ENCODE measurements around the gene MEF2C. TPM values are rescaled to one million over a fixed set of nuclear protein-coding genes. Genes with fewer than 3 reads are reported as not detected.

Gene MEF2C
- total RNA-seq, 1 experiment from 2014 or later, result 9.9 TPM

DNA sequence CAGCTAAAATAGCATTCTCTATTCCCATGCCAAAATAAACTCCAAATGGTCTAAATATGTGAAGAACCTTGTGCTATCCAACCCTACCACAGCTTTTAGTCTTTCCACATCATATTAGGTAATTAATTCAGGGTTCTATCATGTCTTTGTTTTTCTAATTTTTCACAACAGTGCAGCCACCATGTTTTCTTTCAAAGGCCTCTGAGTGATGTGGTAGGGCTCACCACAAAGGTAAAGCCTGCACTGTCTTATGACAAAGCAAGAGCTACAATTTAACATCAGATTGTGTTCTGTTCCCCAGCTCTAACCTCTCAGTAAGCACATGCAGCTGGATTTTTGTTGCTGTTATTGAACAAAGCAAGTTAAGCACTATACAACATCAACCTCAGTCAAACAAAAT lies 52.4 kb downstream of the MEF2C start:
- POLR2A ChIA-PET, result interaction anchor here (0.6 kb wide), 1 partner anchor 53 kb away, joined by 4 read pairs; the partner anchor contains the start of gene MEF2C
- H3K4me3 ChIP-seq (ENCODE audit: low read depth in 2 of 2, low read length in 2 of 2), result no peak overlapping the region
- CTCF ChIA-PET, result no interaction called here
- DNase-seq (ENCODE audit: low read depth, low spot score) (no peak), ATAC-seq (no peak)
- H3K9me3 ChIP-seq (ENCODE audit: control insufficient read depth, insufficient read depth, low read depth, low read length), result no peaks in the 10 kb centered on the region
- TF ChIP-seq, protein P1, sequence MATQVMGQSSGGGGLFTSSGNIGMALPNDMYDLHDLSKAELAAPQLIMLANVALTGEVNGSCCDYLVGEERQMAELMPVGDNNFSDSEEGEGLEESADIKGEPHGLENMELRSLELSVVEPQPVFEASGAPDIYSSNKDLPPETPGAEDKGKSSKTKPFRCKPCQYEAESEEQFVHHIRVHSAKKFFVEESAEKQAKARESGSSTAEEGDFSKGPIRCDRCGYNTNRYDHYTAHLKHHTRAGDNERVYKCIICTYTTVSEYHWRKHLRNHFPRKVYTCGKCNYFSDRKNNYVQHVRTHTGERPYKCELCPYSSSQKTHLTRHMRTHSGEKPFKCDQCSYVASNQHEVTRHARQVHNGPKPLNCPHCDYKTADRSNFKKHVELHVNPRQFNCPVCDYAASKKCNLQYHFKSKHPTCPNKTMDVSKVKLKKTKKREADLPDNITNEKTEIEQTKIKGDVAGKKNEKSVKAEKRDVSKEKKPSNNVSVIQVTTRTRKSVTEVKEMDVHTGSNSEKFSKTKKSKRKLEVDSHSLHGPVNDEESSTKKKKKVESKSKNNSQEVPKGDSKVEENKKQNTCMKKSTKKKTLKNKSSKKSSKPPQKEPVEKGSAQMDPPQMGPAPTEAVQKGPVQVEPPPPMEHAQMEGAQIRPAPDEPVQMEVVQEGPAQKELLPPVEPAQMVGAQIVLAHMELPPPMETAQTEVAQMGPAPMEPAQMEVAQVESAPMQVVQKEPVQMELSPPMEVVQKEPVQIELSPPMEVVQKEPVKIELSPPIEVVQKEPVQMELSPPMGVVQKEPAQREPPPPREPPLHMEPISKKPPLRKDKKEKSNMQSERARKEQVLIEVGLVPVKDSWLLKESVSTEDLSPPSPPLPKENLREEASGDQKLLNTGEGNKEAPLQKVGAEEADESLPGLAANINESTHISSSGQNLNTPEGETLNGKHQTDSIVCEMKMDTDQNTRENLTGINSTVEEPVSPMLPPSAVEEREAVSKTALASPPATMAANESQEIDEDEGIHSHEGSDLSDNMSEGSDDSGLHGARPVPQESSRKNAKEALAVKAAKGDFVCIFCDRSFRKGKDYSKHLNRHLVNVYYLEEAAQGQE (IDR thresholded peaks at IDR 0.05; ENCODE audit: insufficient read depth in 1 of 2, low read depth in 2 of 2, low read length in 1 of 2), result no peak
- TF ChIP-seq, protein P2, sequence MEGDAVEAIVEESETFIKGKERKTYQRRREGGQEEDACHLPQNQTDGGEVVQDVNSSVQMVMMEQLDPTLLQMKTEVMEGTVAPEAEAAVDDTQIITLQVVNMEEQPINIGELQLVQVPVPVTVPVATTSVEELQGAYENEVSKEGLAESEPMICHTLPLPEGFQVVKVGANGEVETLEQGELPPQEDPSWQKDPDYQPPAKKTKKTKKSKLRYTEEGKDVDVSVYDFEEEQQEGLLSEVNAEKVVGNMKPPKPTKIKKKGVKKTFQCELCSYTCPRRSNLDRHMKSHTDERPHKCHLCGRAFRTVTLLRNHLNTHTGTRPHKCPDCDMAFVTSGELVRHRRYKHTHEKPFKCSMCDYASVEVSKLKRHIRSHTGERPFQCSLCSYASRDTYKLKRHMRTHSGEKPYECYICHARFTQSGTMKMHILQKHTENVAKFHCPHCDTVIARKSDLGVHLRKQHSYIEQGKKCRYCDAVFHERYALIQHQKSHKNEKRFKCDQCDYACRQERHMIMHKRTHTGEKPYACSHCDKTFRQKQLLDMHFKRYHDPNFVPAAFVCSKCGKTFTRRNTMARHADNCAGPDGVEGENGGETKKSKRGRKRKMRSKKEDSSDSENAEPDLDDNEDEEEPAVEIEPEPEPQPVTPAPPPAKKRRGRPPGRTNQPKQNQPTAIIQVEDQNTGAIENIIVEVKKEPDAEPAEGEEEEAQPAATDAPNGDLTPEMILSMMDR (IDR thresholded peaks at IDR 0.05), result no peak
- TF ChIP-seq TCF7L2 (IDR thresholded peaks at IDR 0.05; ENCODE audit: low read depth, low read length) (no peak), SIN3A (IDR thresholded peaks at IDR 0.05; ENCODE audit: borderline replicate concordance, insufficient read depth, low read depth, low read length) (no peak), POLR2AphosphoS5 (IDR thresholded peaks at IDR 0.05; ENCODE audit: low read depth, low read length) (no peak)
- peaks cover 39% of the 10 kb centered on the region for H3K4me1 ChIP-seq (ENCODE audit: control insufficient read depth, insufficient read depth, low read length)
- BruUV-seq (replicated peaks), result no TSS peak
- no peaks in the 10 kb centered on the region for H3K36me3 ChIP-seq (ENCODE audit: control insufficient read depth, insufficient read depth, low read length)
- in situ Hi-C loops (cut with HindIII; ENCODE audit: low pct_unique_long_range_greater_than_20kb, low sequenced_read_pairs), result no loop called here
- H3K27ac ChIP-seq (ENCODE audit: low read length), result peak overlapping the region; percentile 80; the same call in 1 of the 2 replicates
- intact Hi-C loops (cut with micrococcal nuclease; ENCODE audit: unreplicated experiment), result no loop called here
- H3K27me3 ChIP-seq (ENCODE audit: control insufficient read depth, insufficient read depth, low read length), result no peaks in the 10 kb centered on the region

DNA sequence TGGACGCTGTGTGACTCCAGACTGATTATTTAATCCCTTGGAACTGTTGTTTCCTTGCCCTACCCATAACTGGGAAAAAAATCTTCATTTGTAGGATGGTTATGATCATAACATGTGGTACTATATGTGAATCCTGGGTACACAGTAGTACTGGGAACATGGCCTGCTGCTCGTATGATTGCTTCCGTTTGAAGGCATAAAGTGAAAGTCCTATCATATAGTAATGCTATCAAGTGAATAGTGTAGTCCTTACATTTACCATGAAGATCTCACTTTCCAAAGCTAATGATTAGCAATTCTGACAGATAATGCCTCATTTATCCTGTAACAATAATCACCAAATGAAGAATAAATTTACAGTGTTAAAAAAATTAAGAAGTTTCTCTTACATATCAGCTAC lies 53.2 kb downstream of the MEF2C start:
- no peak for ATAC-seq
- BruUV-seq (replicated peaks), result no TSS peak
- H3K27me3 ChIP-seq (ENCODE audit: control insufficient read depth, insufficient read depth, low read length), result no peaks in the 10 kb centered on the region
- ChIA-PET POLR2A (interaction anchor here (0.6 kb wide), 1 partner anchor 1560 kb away, joined by 4 read pairs; no protein-coding TSS in a partner anchor), CTCF (no interaction called here)
- H3K27ac ChIP-seq (ENCODE audit: low read length), result peak overlapping the region; percentile 80
- no peaks in the 10 kb centered on the region for H3K36me3 ChIP-seq (ENCODE audit: control insufficient read depth, insufficient read depth, low read length)
- intact Hi-C loops (cut with micrococcal nuclease; ENCODE audit: unreplicated experiment) (loop anchor here (5.0 kb wide), 1 partner anchor 53 kb away; the partner anchor contains the start of gene MEF2C), in situ Hi-C loops (cut with HindIII; ENCODE audit: low pct_unique_long_range_greater_than_20kb, low sequenced_read_pairs) (no loop called here)
- peak overlapping the region; percentile 15 to 21; a peak in 3 of 4 replicates for H3K4me3 ChIP-seq (ENCODE audit: low read depth in 2 of 2, low read length in 2 of 2)
- DNase-seq (ENCODE audit: low read depth, low spot score), result no peak
- TF ChIP-seq SIN3A (IDR thresholded peaks at IDR 0.05; ENCODE audit: borderline replicate concordance, insufficient read depth, low read depth, low read length) (no peak), POLR2AphosphoS5 (IDR thresholded peaks at IDR 0.05; ENCODE audit: low read depth, low read length) (no peak)
- TF ChIP-seq, protein P1 (IDR thresholded peaks at IDR 0.05; ENCODE audit: insufficient read depth in 1 of 2, low read depth in 2 of 2, low read length in 1 of 2), result no peak
- TF ChIP-seq, protein P2 (IDR thresholded peaks at IDR 0.05), result no peak
- no peaks in the 10 kb centered on the region for H3K9me3 ChIP-seq (ENCODE audit: control insufficient read depth, insufficient read depth, low read depth, low read length)
- H3K4me1 ChIP-seq (ENCODE audit: control insufficient read depth, insufficient read depth, low read length), result peaks cover 44% of the 10 kb centered on the region
